GM12874 (cell line): ENCODE measurements around the gene WWC2.

Experiments
- TF ChIP-seq, protein P1 (sequence below): IDR thresholded peaks from 2 replicates; pipeline ENCODE4 v1.5.1; 2011; ENCODE audit warnings: low read depth, mild to moderate bottlenecking, control low read depth, low read length, moderate library complexity; ENCODE audit not compliant: insufficient read depth

Gene WWC2

DNA sequence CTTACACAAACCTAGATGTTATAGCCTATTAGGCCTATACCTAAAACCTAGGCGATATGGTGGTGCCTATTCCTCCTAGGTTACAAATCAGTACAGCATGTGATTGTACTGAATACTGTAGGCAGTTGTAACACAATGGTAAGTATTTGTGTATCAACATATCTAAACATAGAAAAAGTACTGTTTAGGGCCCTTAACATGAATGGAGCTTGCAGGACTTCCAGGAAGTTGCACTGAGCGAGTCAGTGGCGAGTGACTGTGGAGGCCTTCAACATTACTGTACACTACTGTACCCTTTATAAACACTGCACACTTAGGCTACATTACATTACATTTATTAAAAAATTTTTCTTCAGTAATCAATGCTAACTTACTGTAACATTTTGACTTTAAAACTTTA is 37.8 kb downstream of the WWC2 start:
- TF ChIP-seq, protein P1, sequence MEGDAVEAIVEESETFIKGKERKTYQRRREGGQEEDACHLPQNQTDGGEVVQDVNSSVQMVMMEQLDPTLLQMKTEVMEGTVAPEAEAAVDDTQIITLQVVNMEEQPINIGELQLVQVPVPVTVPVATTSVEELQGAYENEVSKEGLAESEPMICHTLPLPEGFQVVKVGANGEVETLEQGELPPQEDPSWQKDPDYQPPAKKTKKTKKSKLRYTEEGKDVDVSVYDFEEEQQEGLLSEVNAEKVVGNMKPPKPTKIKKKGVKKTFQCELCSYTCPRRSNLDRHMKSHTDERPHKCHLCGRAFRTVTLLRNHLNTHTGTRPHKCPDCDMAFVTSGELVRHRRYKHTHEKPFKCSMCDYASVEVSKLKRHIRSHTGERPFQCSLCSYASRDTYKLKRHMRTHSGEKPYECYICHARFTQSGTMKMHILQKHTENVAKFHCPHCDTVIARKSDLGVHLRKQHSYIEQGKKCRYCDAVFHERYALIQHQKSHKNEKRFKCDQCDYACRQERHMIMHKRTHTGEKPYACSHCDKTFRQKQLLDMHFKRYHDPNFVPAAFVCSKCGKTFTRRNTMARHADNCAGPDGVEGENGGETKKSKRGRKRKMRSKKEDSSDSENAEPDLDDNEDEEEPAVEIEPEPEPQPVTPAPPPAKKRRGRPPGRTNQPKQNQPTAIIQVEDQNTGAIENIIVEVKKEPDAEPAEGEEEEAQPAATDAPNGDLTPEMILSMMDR = no peak

DNA sequence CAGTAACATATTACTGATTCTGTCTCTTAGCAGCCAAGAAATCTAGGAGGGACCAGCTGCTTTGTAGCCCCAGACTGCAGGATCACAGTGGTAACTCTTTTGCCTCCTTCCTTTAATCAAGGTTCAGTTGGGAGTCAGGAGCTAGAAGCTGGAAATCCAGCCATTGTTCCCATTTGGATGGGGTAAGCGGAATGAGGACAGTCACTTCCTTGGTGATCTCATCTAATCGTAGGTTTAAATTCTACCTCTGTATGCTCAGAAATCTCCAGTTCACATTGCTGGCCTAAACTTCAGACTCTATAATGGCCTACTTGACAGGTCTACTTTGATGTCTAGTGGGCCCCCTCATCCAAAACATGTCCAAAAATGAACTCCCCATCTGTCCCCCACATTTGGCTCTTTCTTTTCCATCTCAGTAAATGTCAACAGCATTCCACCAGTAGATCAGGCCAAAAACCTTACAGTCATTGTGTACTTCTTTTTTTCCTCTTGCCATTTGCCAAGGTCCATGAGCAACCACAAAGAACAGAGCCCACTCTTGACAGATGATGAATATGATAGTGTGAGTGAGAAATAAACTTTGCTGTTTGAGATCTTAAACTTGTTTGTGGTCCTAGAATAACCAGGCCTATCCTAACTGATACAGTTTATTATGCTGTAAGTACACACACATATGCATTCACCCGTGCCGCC is 40.1 kb downstream of the WWC2 start:
- TF ChIP-seq, protein P1 = no peak

DNA sequence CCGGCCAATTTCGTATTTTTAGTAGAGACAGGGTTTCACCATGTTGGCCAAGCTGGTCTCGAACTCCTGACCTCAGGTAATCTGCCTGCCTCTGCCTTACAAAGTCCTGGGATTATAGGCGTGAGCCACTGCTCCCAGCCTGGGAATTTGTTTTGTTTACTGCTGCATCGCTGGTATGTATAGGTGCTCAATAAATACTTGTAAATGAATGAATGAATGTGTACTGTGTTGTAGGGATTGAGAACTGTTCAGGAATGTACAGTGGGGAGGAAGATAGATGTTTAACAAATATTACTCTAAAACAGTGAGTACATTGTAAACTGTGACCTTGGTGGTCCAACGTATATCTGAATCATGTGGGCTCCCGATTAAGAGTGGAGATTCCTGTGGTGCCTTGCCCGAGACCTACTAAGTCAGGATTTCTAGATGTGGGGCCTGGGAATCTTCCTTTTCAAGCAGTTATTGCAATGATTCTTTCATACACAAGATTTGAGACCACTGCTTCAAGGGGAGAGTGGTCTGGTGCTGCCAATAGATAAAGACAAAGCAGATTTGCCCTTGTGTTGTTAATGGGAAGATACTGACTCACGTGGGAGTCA is 41.0 kb downstream of the WWC2 start:
- TF ChIP-seq, protein P1 = no peak

DNA sequence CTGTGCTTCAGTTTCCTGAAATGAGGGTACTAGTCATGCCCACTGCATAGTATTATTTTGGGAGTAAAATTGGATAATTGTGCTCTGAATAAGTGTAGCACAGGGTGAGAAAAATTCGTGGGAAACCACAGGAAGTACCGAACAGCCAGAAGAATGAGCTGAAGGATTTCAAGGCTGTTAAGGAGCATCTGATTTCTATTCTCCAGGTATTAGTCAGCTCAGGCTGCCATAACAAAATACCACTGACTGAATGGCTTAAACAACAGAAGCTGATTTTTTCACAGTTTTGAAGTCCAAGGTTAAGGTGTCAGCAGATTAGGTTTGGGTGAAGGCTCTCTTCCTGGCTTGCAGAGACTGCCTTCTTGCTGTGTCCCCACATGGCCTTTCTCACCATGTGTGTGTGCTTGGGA is 41.9 kb downstream of the WWC2 start:
- TF ChIP-seq, protein P1 = no peak

DNA sequence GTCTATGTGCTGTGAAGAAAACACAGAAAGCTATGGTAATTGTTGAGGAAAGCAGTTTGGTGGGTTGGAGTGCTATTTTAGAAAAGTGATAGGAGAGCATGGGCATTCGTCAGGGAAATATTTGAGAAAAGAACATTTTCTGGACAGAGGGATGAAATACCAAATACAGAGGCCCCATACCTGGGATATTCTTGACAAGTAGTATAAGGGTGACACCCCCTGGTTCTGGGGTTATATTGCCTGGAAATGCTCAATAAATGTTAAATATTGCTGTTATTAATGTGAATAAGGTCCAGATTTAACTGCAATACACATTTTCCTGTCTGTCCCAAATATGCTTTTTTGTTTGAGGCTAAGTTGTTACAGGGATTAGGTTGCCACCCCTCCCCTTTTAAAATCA is 42.9 kb downstream of the WWC2 start:
- TF ChIP-seq, protein P1 = no peak

DNA sequence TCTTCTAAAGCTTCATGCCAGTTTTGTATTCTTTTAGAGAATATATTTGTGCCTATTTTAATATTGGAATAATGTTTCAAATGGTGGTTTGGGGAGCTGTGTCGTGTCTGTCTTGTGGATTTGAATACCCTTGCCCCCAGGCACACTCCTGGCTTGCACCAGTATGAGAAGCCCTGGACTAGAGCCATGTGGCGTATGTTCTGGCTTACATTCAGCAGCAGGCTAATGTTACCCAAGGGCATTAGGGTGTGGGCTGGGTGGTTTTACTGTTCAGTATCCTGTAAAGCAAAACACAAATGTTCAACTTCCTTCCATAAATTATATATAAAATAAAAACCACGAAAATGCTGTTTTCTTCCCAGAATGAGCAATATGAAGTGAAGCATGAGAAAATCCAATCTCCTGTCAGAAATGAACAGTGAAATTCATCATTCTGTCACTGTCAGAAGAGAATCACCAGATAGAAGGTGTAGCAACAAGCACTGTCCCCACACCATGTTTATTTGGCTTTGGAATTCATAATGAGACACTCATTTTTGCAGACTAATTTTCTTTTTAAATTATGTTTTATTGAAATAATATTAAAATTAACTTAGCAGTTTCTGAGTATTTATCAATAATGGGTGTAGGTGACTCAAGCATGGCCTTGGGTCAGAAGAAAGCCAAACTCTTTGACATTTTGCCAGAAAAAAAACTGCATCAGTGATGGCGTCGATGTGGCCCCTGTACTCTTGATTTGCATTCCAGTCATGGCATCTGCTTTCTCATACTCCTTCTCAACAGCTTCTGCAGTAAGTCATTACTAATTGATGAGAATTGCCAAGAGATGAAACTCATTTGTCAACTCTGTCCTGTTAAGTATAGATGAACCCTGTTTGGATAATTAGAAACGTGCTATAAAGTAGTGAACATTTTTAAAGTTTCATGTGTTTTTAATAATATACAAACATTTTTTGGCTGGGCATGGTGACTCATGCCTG is 43.8 kb downstream of the WWC2 start:
- TF ChIP-seq, protein P1 = no peak

DNA sequence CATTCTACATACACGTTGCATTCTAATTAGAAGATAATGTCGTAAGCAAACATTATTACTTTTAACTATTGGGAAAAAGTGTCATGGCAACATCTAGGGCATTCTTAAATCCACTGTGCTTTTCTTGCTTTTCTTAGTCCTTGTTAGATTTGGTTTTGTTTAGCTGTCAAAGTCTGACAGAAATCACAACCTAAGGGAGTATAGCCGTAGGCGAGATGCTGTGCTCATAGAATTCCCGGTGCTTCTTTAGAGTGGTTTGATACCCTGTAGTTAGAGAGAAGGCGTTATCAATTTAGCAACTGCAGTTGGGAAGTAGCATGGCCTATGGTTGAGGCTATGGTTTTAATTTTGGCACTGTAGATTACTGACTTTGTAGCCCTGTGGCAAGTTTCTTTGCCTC is 45.7 kb downstream of the WWC2 start:
- TF ChIP-seq, protein P1 = no peak
